SK-N-SH (cell line): Measurements from ENCODE around the gene GTSF1L.

Experiments used
- EP300 ChIP-seq, 2 experiments: IDR thresholded peaks; 2 replicates each; pipeline versions ENCODE4 v1.4.0 to v1.6.1; 2012; ENCODE audit warnings: borderline replicate concordance in 1 of 2, low read depth in 1 of 2, low read length in 1 of 2
- EZH2phosphoT487 ChIP-seq: fragments of 200-600 bp; sonication (generic); IDR thresholded peaks from 2 replicates; pipeline ENCODE4 v1.6.1; 2017; ENCODE audit warnings: low read depth, mixed run types, mild to moderate bottlenecking, antibody characterized with exemption, moderate library complexity, borderline replicate concordance
- FOXJ3 ChIP-seq: sonication (generic); formaldehyde crosslinking; IDR thresholded peaks from 2 replicates; pipeline ENCODE4 v1.5.1; 2020; ENCODE audit warnings: mild to moderate bottlenecking, missing genetic modification reagents
- GABPA ChIP-seq: IDR thresholded peaks from 2 replicates; pipeline ENCODE4 v1.4.0; 2012; ENCODE audit warnings: low read depth, mild to moderate bottlenecking
- MAX ChIP-seq: IDR thresholded peaks from 2 replicates; pipeline ENCODE4 v1.4.0; 2012; ENCODE audit warnings: low read depth
- MXI1 ChIP-seq: IDR thresholded peaks from 2 replicates; pipeline ENCODE4 v1.6.1; 2012; ENCODE audit warnings: mild to moderate bottlenecking, low read depth, low read length, improper control_type of control experiment
- POLR2AphosphoS5 ChIP-seq: IDR thresholded peaks from 2 replicates; pipeline ENCODE4 v1.6.1; 2012; ENCODE audit warnings: low read depth, low read length
- RAD21 ChIP-seq: IDR thresholded peaks from 2 replicates; pipeline ENCODE4 v1.6.1; 2012; ENCODE audit warnings: mild to moderate bottlenecking, low read length
- RXRA ChIP-seq: IDR thresholded peaks from 2 replicates; pipeline ENCODE4 v1.4.0; 2012; ENCODE audit warnings: low read depth, mild to moderate bottlenecking, borderline replicate concordance
- SIN3A ChIP-seq: IDR thresholded peaks from 2 replicates; pipeline ENCODE4 v1.6.1; 2012; ENCODE audit warnings: low read depth, mild to moderate bottlenecking, low read length, moderate library complexity, borderline replicate concordance
- TAF1 ChIP-seq: IDR thresholded peaks from 2 replicates; pipeline ENCODE4 v1.6.1; 2012; ENCODE audit warnings: low read depth, mild to moderate bottlenecking, low read length, moderate library complexity, borderline replicate concordance
- USF1 ChIP-seq: IDR thresholded peaks from 2 replicates; pipeline ENCODE4 v1.4.0; 2012; ENCODE audit warnings: low read depth, borderline replicate concordance
- TF ChIP-seq, protein P1 (sequence below): fragments of 200-600 bp; sonication (generic); IDR thresholded peaks from 2 replicates; pipeline ENCODE4 v1.6.1; 2017; ENCODE audit warnings: antibody characterized with exemption, mild to moderate bottlenecking, moderate library complexity
- TF ChIP-seq, protein P2 (sequence below): IDR thresholded peaks from 2 replicates; pipeline ENCODE4 v1.4.0; 2012; ENCODE audit warnings: low read depth, borderline replicate concordance

DNA sequence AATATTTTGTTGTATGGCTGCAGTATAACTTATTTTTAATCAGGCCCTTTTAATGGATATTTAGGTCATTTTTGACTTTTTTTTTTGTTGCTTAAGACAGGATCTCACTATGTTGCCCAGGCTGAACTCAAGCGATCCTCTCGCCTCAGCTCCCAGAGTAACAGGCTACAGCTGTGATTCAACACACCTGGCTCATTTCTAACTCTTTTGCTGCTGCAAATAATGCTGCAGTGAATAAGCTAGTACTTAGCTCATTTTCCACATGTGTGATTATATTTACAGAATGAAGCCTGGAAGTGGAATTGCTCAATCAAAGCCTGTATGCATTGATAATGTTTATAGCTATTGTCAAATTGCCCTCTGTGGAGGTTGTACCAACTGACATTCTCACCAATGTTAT is 1.1 kb downstream of the GTSF1L start:
- TF ChIP-seq, protein P1, sequence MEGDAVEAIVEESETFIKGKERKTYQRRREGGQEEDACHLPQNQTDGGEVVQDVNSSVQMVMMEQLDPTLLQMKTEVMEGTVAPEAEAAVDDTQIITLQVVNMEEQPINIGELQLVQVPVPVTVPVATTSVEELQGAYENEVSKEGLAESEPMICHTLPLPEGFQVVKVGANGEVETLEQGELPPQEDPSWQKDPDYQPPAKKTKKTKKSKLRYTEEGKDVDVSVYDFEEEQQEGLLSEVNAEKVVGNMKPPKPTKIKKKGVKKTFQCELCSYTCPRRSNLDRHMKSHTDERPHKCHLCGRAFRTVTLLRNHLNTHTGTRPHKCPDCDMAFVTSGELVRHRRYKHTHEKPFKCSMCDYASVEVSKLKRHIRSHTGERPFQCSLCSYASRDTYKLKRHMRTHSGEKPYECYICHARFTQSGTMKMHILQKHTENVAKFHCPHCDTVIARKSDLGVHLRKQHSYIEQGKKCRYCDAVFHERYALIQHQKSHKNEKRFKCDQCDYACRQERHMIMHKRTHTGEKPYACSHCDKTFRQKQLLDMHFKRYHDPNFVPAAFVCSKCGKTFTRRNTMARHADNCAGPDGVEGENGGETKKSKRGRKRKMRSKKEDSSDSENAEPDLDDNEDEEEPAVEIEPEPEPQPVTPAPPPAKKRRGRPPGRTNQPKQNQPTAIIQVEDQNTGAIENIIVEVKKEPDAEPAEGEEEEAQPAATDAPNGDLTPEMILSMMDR, result no peak
- TF ChIP-seq FOXJ3 (CRISPR knock-in tag) (no peak), EZH2phosphoT487 (no peak), MAX (no peak), GABPA (no peak), RXRA (no peak), USF1 (no peak), EP300 (IDR thresholded peaks at IDR 0.05; ENCODE audit: borderline replicate concordance in 1 of 2, low read depth in 1 of 2, low read length in 1 of 2) (no peak), MXI1 (no peak), SIN3A (no peak), RAD21 (no peak), TAF1 (no peak), POLR2AphosphoS5 (no peak)
- TF ChIP-seq, protein P2, sequence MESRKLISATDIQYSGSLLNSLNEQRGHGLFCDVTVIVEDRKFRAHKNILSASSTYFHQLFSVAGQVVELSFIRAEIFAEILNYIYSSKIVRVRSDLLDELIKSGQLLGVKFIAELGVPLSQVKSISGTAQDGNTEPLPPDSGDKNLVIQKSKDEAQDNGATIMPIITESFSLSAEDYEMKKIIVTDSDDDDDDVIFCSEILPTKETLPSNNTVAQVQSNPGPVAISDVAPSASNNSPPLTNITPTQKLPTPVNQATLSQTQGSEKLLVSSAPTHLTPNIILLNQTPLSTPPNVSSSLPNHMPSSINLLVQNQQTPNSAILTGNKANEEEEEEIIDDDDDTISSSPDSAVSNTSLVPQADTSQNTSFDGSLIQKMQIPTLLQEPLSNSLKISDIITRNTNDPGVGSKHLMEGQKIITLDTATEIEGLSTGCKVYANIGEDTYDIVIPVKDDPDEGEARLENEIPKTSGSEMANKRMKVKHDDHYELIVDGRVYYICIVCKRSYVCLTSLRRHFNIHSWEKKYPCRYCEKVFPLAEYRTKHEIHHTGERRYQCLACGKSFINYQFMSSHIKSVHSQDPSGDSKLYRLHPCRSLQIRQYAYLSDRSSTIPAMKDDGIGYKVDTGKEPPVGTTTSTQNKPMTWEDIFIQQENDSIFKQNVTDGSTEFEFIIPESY, result no peak
